Stomach (tissue), 4 donors: ENCODE results near the gene EXOC2.

Source experiments
- EP300 ChIP-seq: sonication (generic); formaldehyde crosslinking; IDR thresholded peaks from one replicate; pipeline ENCODE4 v1.6.1; 2017; ENCODE audit warnings: antibody characterized with exemption
- POLR2A ChIP-seq, 4 donors: fragments of 450-650 bp; IDR thresholded peaks; one replicate each; pipeline ENCODE4 v1.6.1; 2016; ENCODE audit warnings: antibody characterized with exemption in 4 of 4, control low read depth in 2 of 4, mild to moderate bottlenecking in 1 of 4, moderate library complexity in 1 of 4
- TF ChIP-seq, protein P1 (sequence below), 7 experiments: fragments of 450-650 bp in 4 of 7; fragments of 200-600 bp in 3 of 7; sonication (generic) in 3 of 7; IDR thresholded peaks; one replicate each; pipeline ENCODE4 v1.5.1; 2016 to 2019; ENCODE audit warnings: antibody characterized with exemption in 7 of 7, control low read depth in 2 of 7, mild to moderate bottlenecking in 1 of 7

DNA sequence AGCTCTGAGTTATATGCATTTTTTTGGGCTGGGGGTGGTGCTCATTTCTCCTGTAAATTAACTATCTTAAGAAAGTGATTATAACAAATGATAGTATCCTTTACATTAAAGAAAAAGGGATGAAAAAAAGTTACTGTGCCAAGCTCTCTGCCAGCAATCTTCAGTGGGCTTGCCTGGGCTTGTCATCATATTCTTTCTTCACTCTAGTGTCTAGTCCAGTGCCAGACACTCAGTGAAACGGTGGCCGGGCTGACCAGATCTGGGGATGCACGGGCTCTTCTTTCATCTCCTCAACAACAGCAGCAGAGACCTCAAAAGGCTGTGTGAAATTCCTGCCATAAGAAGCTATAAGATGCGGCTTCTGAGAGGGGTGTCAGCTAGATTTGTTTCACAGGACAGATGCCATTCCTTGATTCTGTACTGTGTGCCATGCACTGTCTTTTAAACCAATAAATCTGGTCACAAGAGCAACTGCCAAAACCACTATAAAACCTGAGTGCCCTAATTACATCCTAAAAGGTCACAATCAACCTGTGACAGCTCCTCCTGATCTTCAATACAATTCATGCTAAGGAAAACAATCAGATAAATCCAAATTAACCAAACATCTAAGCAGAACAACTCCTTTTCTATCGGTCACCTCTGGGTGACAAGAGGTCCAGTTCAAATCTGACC lies 12.1 kb downstream of the EXOC2 start:
- TF ChIP-seq, protein P1, sequence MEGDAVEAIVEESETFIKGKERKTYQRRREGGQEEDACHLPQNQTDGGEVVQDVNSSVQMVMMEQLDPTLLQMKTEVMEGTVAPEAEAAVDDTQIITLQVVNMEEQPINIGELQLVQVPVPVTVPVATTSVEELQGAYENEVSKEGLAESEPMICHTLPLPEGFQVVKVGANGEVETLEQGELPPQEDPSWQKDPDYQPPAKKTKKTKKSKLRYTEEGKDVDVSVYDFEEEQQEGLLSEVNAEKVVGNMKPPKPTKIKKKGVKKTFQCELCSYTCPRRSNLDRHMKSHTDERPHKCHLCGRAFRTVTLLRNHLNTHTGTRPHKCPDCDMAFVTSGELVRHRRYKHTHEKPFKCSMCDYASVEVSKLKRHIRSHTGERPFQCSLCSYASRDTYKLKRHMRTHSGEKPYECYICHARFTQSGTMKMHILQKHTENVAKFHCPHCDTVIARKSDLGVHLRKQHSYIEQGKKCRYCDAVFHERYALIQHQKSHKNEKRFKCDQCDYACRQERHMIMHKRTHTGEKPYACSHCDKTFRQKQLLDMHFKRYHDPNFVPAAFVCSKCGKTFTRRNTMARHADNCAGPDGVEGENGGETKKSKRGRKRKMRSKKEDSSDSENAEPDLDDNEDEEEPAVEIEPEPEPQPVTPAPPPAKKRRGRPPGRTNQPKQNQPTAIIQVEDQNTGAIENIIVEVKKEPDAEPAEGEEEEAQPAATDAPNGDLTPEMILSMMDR (IDR thresholded peaks at IDR 0.05) = no peak
- TF ChIP-seq POLR2A (IDR thresholded peaks at IDR 0.05) = no peak
- no peak for TF ChIP-seq EP300
